ENCODE results near the gene SLC35F2. TPM values are rescaled to one million over a fixed set of nuclear protein-coding genes. Genes with fewer than 3 reads are reported as not detected.

SLC35F2 gene
- polyA plus RNA-seq, 1 of the 3 experiments (the other 2 are of a cell fraction), result 12.4 TPM

GRCh38 chr11:107777110-107777509, 81.5 kb downstream of the SLC35F2 start:
- H3K36me3 ChIP-seq (replicated peaks in 1 of 2; ENCODE audit: control insufficient read depth in 1 of 2, insufficient read depth in 2 of 2, low read length in 1 of 2), result no peaks in the 10 kb centered on the region
- no peaks in the 10 kb centered on the region for H4K20me1 ChIP-seq (ENCODE audit: insufficient read depth)
- no peak for DNase-seq
- H3K9me2 ChIP-seq, result no peaks in the 10 kb centered on the region
- H3K9me3 ChIP-seq, result no peaks in the 10 kb centered on the region
- no peak overlapping the region for H3K27ac ChIP-seq (ENCODE audit: low read depth in 2 of 2, low read length in 1 of 2)
- POLR2A ChIA-PET, result no interaction called here
- CTCF ChIA-PET, result interaction anchor here (0.6 to 1.7 kb wide), 2 partner anchors 27 to 121 kb away, joined by 3 to 6 read pairs; no protein-coding TSS in a partner anchor
- H3K27me3 ChIP-seq (ENCODE audit: insufficient read depth), result no peaks in the 10 kb centered on the region
- H3F3A ChIP-seq (replicated peaks; ENCODE audit: insufficient read depth), result no peaks in the 10 kb centered on the region
- 52% methylated on average over 2 of the region's 2 CpGs for WGBS (ENCODE audit: low lambda C conversion rate)
- H3K4me2 ChIP-seq, result no peak overlapping the region
- no peak overlapping the region for H3K4me3 ChIP-seq (ENCODE audit: low read depth in 2 of 2, low read length in 1 of 2)
- H3K4me1 ChIP-seq (ENCODE audit: control insufficient read depth in 1 of 2, insufficient read depth in 2 of 2, low read depth in 1 of 2, low read length in 1 of 2), result no peaks in the 10 kb centered on the region
- no peak for TF ChIP-seq MXI1 (IDR thresholded peaks at IDR 0.05; ENCODE audit: low read depth, low read length)
- TF ChIP-seq, protein P1, sequence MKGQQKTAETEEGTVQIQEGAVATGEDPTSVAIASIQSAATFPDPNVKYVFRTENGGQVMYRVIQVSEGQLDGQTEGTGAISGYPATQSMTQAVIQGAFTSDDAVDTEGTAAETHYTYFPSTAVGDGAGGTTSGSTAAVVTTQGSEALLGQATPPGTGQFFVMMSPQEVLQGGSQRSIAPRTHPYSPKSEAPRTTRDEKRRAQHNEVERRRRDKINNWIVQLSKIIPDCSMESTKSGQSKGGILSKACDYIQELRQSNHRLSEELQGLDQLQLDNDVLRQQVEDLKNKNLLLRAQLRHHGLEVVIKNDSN (IDR thresholded peaks at IDR 0.05; ENCODE audit: borderline replicate concordance, low read depth), result no peak
- TF ChIP-seq RXRA (IDR thresholded peaks at IDR 0.05; ENCODE audit: borderline replicate concordance, low read depth), result no peak
- no peak for TF ChIP-seq CHD2 (IDR thresholded peaks at IDR 0.05; ENCODE audit: low read length, partially characterized antibody)
- TF ChIP-seq EP300 (IDR thresholded peaks at IDR 0.05; ENCODE audit: borderline replicate concordance in 1 of 2, low read depth in 1 of 2, low read length in 1 of 2), result no peak
- no peak for TF ChIP-seq TEAD4 (IDR thresholded peaks at IDR 0.05; ENCODE audit: borderline replicate concordance, insufficient read depth)
- TF ChIP-seq FOXM1 (IDR thresholded peaks at IDR 0.05; ENCODE audit: low read depth), result no peak
- no peak for TF ChIP-seq POLR2AphosphoS5 (IDR thresholded peaks at IDR 0.05; ENCODE audit: low read depth, low read length)
- TF ChIP-seq, protein P2, sequence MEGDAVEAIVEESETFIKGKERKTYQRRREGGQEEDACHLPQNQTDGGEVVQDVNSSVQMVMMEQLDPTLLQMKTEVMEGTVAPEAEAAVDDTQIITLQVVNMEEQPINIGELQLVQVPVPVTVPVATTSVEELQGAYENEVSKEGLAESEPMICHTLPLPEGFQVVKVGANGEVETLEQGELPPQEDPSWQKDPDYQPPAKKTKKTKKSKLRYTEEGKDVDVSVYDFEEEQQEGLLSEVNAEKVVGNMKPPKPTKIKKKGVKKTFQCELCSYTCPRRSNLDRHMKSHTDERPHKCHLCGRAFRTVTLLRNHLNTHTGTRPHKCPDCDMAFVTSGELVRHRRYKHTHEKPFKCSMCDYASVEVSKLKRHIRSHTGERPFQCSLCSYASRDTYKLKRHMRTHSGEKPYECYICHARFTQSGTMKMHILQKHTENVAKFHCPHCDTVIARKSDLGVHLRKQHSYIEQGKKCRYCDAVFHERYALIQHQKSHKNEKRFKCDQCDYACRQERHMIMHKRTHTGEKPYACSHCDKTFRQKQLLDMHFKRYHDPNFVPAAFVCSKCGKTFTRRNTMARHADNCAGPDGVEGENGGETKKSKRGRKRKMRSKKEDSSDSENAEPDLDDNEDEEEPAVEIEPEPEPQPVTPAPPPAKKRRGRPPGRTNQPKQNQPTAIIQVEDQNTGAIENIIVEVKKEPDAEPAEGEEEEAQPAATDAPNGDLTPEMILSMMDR (IDR thresholded peaks at IDR 0.05), result no peak
- TF ChIP-seq SMC3 (IDR thresholded peaks at IDR 0.05; ENCODE audit: low read depth, low read length), result no peak
- TF ChIP-seq FOXJ3 (CRISPR knock-in tag; IDR thresholded peaks at IDR 0.05), result no peak
- TF ChIP-seq REST (IDR thresholded peaks at IDR 0.05; ENCODE audit: low read depth, low read length), result no peak
- no peak for TF ChIP-seq PBX3 (IDR thresholded peaks at IDR 0.05)
- no peak for TF ChIP-seq FOSL2 (IDR thresholded peaks at IDR 0.05; ENCODE audit: borderline replicate concordance, low read depth)
- TF ChIP-seq RCOR1 (IDR thresholded peaks at IDR 0.05; ENCODE audit: low read length), result no peak
- TF ChIP-seq MEF2A (IDR thresholded peaks at IDR 0.05; ENCODE audit: borderline replicate concordance, low read depth), result no peak
- no peak overlapping the region for H2AFZ ChIP-seq (ENCODE audit: low read depth)
- H3K79me2 ChIP-seq (ENCODE audit: insufficient read depth), result no peaks in the 10 kb centered on the region
- no peak overlapping the region for H3K9ac ChIP-seq
